K562 (cell line): ENCODE data around the gene ZNF219. TPM values are rescaled to one million over a fixed set of nuclear protein-coding genes. Genes with fewer than 3 reads are reported as not detected.

Experiments used
- ATAC-seq: fragments of 200-7000 bp; cut with Tn5 transposase; 3 replicates; pipeline ENCODE4 v1.9.1; 2020; ENCODE audit warnings: moderate library complexity
- BruUV-seq: library from RNA; stranded (reverse); fragments of 400-500 nt; replicated peaks from 2 replicates; lab custom pipeline; 2021; lab: Mats Ljungman, UMichigan
- CTCF ChIA-PET: fragments of 300-600 bp; formaldehyde crosslinking; extraction: SDS; loops from one replicate; lab custom pipeline; 2021; ENCODE audit warnings: low intra/inter-chr PET ratio; lab: Yijun Ruan, JAX
- POLR2A ChIA-PET: fragments of 300-600, 350-650 bp; sonication (Branson Sonifier 250); formaldehyde crosslinking; extraction: SDS; loops from one replicate; lab custom pipeline; 2021; ENCODE audit warnings: antibody characterized with exemption, inconsistent platforms; lab: Yijun Ruan, JAX
- DNase-seq, 4 experiments: peaks; one replicate each; pipeline versions ENCODE4 v3.0.0 to v3.0.0-alpha.2; 2011 to 2018; ENCODE audit warnings: low spot score in 3 of 4, mixed read lengths in 3 of 4; ENCODE audit errors: extremely low read depth in 1 of 4
- FAIRE-seq: peaks from 2 replicates; lab custom pipeline; 2011; peaks lifted over from hg19 to GRCh38; lab: Jason Lieb, UNC
- H2AFZ ChIP-seq: 2 replicates; pipeline ENCODE4 v1.6.0; 2011; ENCODE audit warnings: low read depth, low read length, control low read depth, inconsistent platforms
- H3K27ac ChIP-seq: fragments of 200-600 bp; 3 replicates; pipeline ENCODE4 v1.8.0; 2011; ENCODE audit warnings: low read depth, mild to moderate bottlenecking, control low read depth, inconsistent platforms, low read length, moderate library complexity, mixed read lengths; ENCODE audit errors: extremely low read depth
- H3K27me3 ChIP-seq, 2 experiments: fragments of 300-600 bp in 1 of 2; 2 replicates in 1 of 2; 3 replicates in 1 of 2; pipeline versions ENCODE4 v1.6.0 to v1.8.0; 2011; ENCODE audit warnings: inconsistent platforms in 2 of 2, low read length in 2 of 2, mild to moderate bottlenecking in 1 of 2, mixed read lengths in 1 of 2, moderate library complexity in 1 of 2; ENCODE audit not compliant: control insufficient read depth in 2 of 2, insufficient read depth in 2 of 2
- H3K36me3 ChIP-seq: fragments of 300-600 bp; 3 replicates; pipeline ENCODE4 v1.8.0; 2011; ENCODE audit warnings: mild to moderate bottlenecking, low read length, inconsistent platforms; ENCODE audit not compliant: control insufficient read depth, insufficient read depth
- H3K4me1 ChIP-seq, 2 experiments: fragments of 200-600 bp in 1 of 2; replicated peaks in 1 of 2; 2 replicates in 1 of 2; 3 replicates in 1 of 2; pipeline versions ENCODE4 v1.5.1 to v1.8.0; 2011; ENCODE audit warnings: inconsistent platforms in 2 of 2, low read length in 2 of 2, mild to moderate bottlenecking in 1 of 2, mixed read lengths in 1 of 2, moderate library complexity in 1 of 2; ENCODE audit not compliant: control insufficient read depth in 2 of 2, insufficient read depth in 2 of 2
- H3K4me2 ChIP-seq: 2 replicates; pipeline ENCODE4 v1.6.1; 2011; ENCODE audit warnings: low read length, control low read depth, inconsistent platforms, mixed read lengths; ENCODE audit not compliant: insufficient read depth
- H3K4me3 ChIP-seq: fragments of 200-600 bp; sonication (generic), shearing (Covaris generic); 2 replicates; pipeline ENCODE4 v1.5.1; 2016; ENCODE audit warnings: control low read depth, inconsistent platforms
- H3K79me2 ChIP-seq: fragments of 200-600 bp; 3 replicates; pipeline ENCODE4 v1.8.0; 2011; ENCODE audit warnings: low read length, inconsistent platforms; ENCODE audit not compliant: control insufficient read depth, insufficient read depth
- H3K9ac ChIP-seq, 2 experiments: 2 replicates each; pipeline versions ENCODE4 v1.6.0 to v1.6.1; 2011; ENCODE audit warnings: low read depth in 2 of 2, low read length in 2 of 2, control low read depth in 1 of 2, inconsistent platforms in 1 of 2, mild to moderate bottlenecking in 1 of 2, mixed read lengths in 1 of 2; ENCODE audit not compliant: insufficient read depth in 1 of 2
- H3K9me1 ChIP-seq: one replicate; pipeline ENCODE4 v1.6.0; 2011; ENCODE audit warnings: inconsistent platforms, mild to moderate bottlenecking, low read length, moderate library complexity; ENCODE audit not compliant: control insufficient read depth, insufficient read depth
- H3K9me3 ChIP-seq: replicated peaks from 2 replicates; pipeline ENCODE4 v1.5.1; 2011; ENCODE audit warnings: low read depth, low read length, inconsistent platforms; ENCODE audit not compliant: control insufficient read depth, insufficient read depth
- H4K20me1 ChIP-seq: replicated peaks from 2 replicates; pipeline ENCODE4 v1.6.1; 2011; ENCODE audit warnings: low read length, inconsistent platforms, mixed read lengths; ENCODE audit not compliant: control insufficient read depth, insufficient read depth
- ARID3A ChIP-seq: IDR thresholded peaks from 2 replicates; pipeline ENCODE4 v1.6.1; 2012; ENCODE audit warnings: low read depth, low read length, improper control_type of control experiment, borderline replicate concordance
- ETV6 ChIP-seq, 3 experiments: fragments of 150-350 bp in 1 of 3; sonication (generic) in 1 of 3; formaldehyde crosslinking in 1 of 3; IDR thresholded peaks; 2 replicates each; pipeline versions ENCODE4 v1.6.1 to v1.8.0; 2014 to 2022; ENCODE audit warnings: borderline replicate concordance in 2 of 3, low read depth in 2 of 3, antibody characterized with exemption in 1 of 3, low read length in 1 of 3, mild to moderate bottlenecking in 1 of 3, missing genetic modification reagents in 1 of 3
- FOXA3 ChIP-seq, 2 experiments: fragments of 450-650 bp in 1 of 2; sonication (generic) in 1 of 2; formaldehyde crosslinking; IDR thresholded peaks in 1 of 2; conservative IDR thresholded peaks in 1 of 2; 2 replicates each; pipeline versions ENCODE4 v1.4.0 to v1.8.0; 2020 to 2022; ENCODE audit warnings: mild to moderate bottlenecking in 2 of 2, missing genetic modification reagents in 1 of 2
- KAT2B ChIP-seq: IDR thresholded peaks from one replicate; pipeline ENCODE4 v1.6.1; 2012; ENCODE audit warnings: low read depth, mild to moderate bottlenecking, control low read depth, inconsistent platforms, low read length, moderate library complexity
- KLF10 ChIP-seq: fragments of 250-450 bp; sonication (Bioruptor Pico); IDR thresholded peaks from 2 replicates; pipeline ENCODE4 v1.6.1; 2021; ENCODE audit warnings: matching md5 sums
- MLLT1 ChIP-seq, 2 experiments: fragments of 450-650 bp; IDR thresholded peaks; 2 replicates each; pipeline ENCODE4 v1.6.1; 2016
- MTA3 ChIP-seq: fragments of 450-650 bp; formaldehyde crosslinking; IDR thresholded peaks from 2 replicates; pipeline ENCODE4 v1.6.1; 2017; ENCODE audit warnings: mild to moderate bottlenecking, borderline replicate concordance
- NCOA6 ChIP-seq: fragments of 450-650 bp; IDR thresholded peaks from 2 replicates; pipeline ENCODE4 v1.6.1; 2017; ENCODE audit warnings: mild to moderate bottlenecking
- POLR3A ChIP-seq: IDR thresholded peaks from 2 replicates; pipeline ENCODE4 v1.6.1; 2011; ENCODE audit warnings: borderline replicate concordance, mild to moderate bottlenecking, moderate library complexity; ENCODE audit not compliant: insufficient read length, insufficient read depth; ENCODE audit errors: extremely low read depth
- PTBP1 ChIP-seq: fragments of 200-400 bp; formaldehyde crosslinking; IDR thresholded peaks from 2 replicates; pipeline ENCODE4 v1.6.1; 2017; ENCODE audit warnings: low read depth, low read length
- SAP30 ChIP-seq: fragments of 200-600 bp; sonication (generic); IDR thresholded peaks from 2 replicates; pipeline ENCODE4 v1.6.1; 2012; ENCODE audit warnings: borderline replicate concordance, low read depth, mild to moderate bottlenecking, moderate library complexity, low read length, control low read depth, inconsistent platforms; ENCODE audit not compliant: insufficient read depth, poor library complexity, severe bottlenecking
- ZBTB2 ChIP-seq: fragments of 450-650 bp; IDR thresholded peaks from 2 replicates; pipeline ENCODE4 v1.6.1; 2016; ENCODE audit warnings: antibody characterized with exemption
- ZNF212 ChIP-seq: fragments of 450-650 bp; formaldehyde crosslinking; IDR thresholded peaks from 2 replicates; pipeline ENCODE4 v1.4.0; 2020; ENCODE audit warnings: mild to moderate bottlenecking
- ZNF24 ChIP-seq: fragments of 450-650 bp; IDR thresholded peaks from 2 replicates; pipeline ENCODE4 v1.6.1; 2016
- ZNF699 ChIP-seq: fragments of 250-450 bp; sonication (Bioruptor Pico); IDR thresholded peaks from 2 replicates; pipeline ENCODE4 v1.8.0; 2021; ENCODE audit warnings: mild to moderate bottlenecking, moderate library complexity; ENCODE audit not compliant: insufficient replicate concordance
- WGBS: fragments of 100-300 bp; shearing (Covaris generic); methylation state at CpG from one replicate; pipeline ENCODE4 v1.1.6; 2016; ENCODE audit warnings: low coverage, mixed read lengths; ENCODE audit not compliant: insufficient coverage; ENCODE audit errors: missing lambda C conversion rate; 5-methylcytosine and 5-hydroxymethylcytosine counted together
- in situ Hi-C: fragments of 300-500 bp; cut with MboI; formaldehyde crosslinking; loops from 4 replicates; pipeline ENCODE4 v1.15.0; 2018; ENCODE audit warnings: inconsistent platforms, mixed read lengths
- intact Hi-C: fragments of 100-400 bp; cut with micrococcal nuclease; formaldehyde crosslinking; loops from 2 replicates; pipeline ENCODE4 v1.14.2; 2022
- polyA plus RNA-seq, 8 experiments: library from polyadenylated mRNA; depleted of rRNA in 4 of 8; stranded (reverse) in 5 of 8; unstranded in 3 of 8; fragments of >200 nt; fragmentation: Nextera tagmentation in 2 of 8; fragmentation: Illumina TruSeq in 1 of 8; extraction: Ambion mirVana in 2 of 8; extraction: Trizol in 1 of 8; gene quantifications; 2 replicates each; pipeline versions ENCODE4 v1.2.1 to v1.2.3, GENCODE V29; 2011 to 2014; ENCODE audit warnings: inconsistent platforms in 1 of 8, missing spikeins in 1 of 8
- total RNA-seq, 7 experiments: library from RNA; depleted of rRNA in 6 of 7; stranded (reverse); fragments of >200 nt in 6 of 7; fragmentation: Illumina TruSeq in 2 of 7; extraction: Trizol in 2 of 7; gene quantifications; 2 replicates each; pipeline versions ENCODE4 v1.2.1 to v1.2.3, GENCODE V29; 2011 to 2021; ENCODE audit warnings: low replicate concordance in 1 of 7

The ZNF219 gene
- total and polyA plus RNA-seq, 9 of the 15 experiments (the other 6 are each of a cell fraction or from before 2014, with no cell fraction given): 0.29 to 10.6 (median 2.8) TPM

GRCh38 chr14:21081521-21082142 is 16.8 kb downstream of the ZNF219 start:
- WGBS: 56% methylated on average over 11 of the region's 30 CpGs
- ATAC-seq (no peak), FAIRE-seq (no peak), DNase-seq (no peak)
- Histone ChIP-seq H3K79me2 (no peaks in the 10 kb centered on the region), H3K4me3 (no peak overlapping the region), H3K36me3 (no peaks in the 10 kb centered on the region), H3K9me3 (no peaks in the 10 kb centered on the region), H3K27me3 (no peaks in the 10 kb centered on the region), H3K9ac (no peak overlapping the region), H3K4me1 (peaks cover 0 to 4% of the 10 kb centered on the region in 2 experiments; a peak in 2 of 5 replicates), H4K20me1 (no peaks in the 10 kb centered on the region), H3K9me1 (no peaks in the 10 kb centered on the region), H3K4me2 (no peak overlapping the region), H2AFZ (no peak overlapping the region), H3K27ac (no peak overlapping the region)
- in situ Hi-C loops: no loop called here
- BruUV-seq: no TSS peak
- POLR2A ChIA-PET: no interaction called here
- intact Hi-C loops: no loop called here
- CTCF ChIA-PET: no interaction called here
- no peak for TF ChIP-seq POLR3A
- no peak for TF ChIP-seq ZNF699 (CRISPR knock-in tag)
- TF ChIP-seq ZNF212: no peak
- TF ChIP-seq ZNF24: no peak
- TF ChIP-seq MLLT1 (IDR thresholded peaks at IDR 0.05): no peak
- no peak for TF ChIP-seq ARID3A
- no peak for TF ChIP-seq SAP30
- TF ChIP-seq PTBP1: no peak
- no peak for TF ChIP-seq NCOA6
- TF ChIP-seq FOXA3 (CRISPR knock-in tag; conservative IDR thresholded peaks at IDR 0.05 in 1 of 2, IDR thresholded peaks at IDR 0.05 in 1 of 2): no peak
- no peak for TF ChIP-seq ZBTB2
- no peak for TF ChIP-seq MTA3
- no peak for TF ChIP-seq KAT2B
- TF ChIP-seq KLF10 (CRISPR knock-in tag): no peak
- TF ChIP-seq ETV6 (IDR thresholded peaks at IDR 0.05; ENCODE audit: borderline replicate concordance in 1 of 2, low read depth in 2 of 2, low read length in 1 of 2): no peak
- no peak for TF ChIP-seq ETV6 (CRISPR knock-in tag; IDR thresholded peaks at IDR 0.05; ENCODE audit: borderline replicate concordance)
